Lung (tissue), 12 donors: ENCODE measurements around the gene CCDC106. TPM values are rescaled to one million over a fixed set of nuclear protein-coding genes. Genes with fewer than 3 reads are reported as not detected.

Source experiments
- ATAC-seq: fragments of 200-7000 bp; cut with Tn5 transposase; one replicate; pipeline ENCODE4 v1.9.1; 2020; ENCODE audit warnings: moderate number of reproducible peaks; ENCODE audit not compliant: insufficient read depth, low FRiP score
- DNase-seq, 3 donors: peaks; one replicate each; pipeline ENCODE4 v3.0.0-alpha.2; 2013 to 2017
- H3K27ac ChIP-seq, 2 donors: one replicate each; pipeline ENCODE4 v1.5.1; 2013; ENCODE audit warnings: mild to moderate bottlenecking in 2 of 2, moderate library complexity in 2 of 2, control low read depth in 1 of 2, inconsistent platforms in 1 of 2, low read depth in 1 of 2, low read length in 1 of 2
- H3K27me3 ChIP-seq, 3 donors: one replicate each; pipeline ENCODE4 v1.5.1; 2013; ENCODE audit warnings: low read length in 2 of 3; ENCODE audit not compliant: control insufficient read depth in 3 of 3, insufficient read depth in 3 of 3
- H3K36me3 ChIP-seq, 4 donors: one replicate each; pipeline ENCODE4 v1.5.1; 2013; ENCODE audit warnings: low read length in 4 of 4, mild to moderate bottlenecking in 1 of 4, moderate library complexity in 1 of 4; ENCODE audit not compliant: control insufficient read depth in 4 of 4, insufficient read depth in 4 of 4
- H3K4me1 ChIP-seq, 5 donors: one replicate each; pipeline ENCODE4 v1.5.1; 2013; ENCODE audit warnings: low read length in 5 of 5, mild to moderate bottlenecking in 2 of 5, moderate library complexity in 1 of 5; ENCODE audit not compliant: control insufficient read depth in 5 of 5, insufficient read depth in 5 of 5
- H3K4me3 ChIP-seq: one replicate; pipeline ENCODE4 v1.5.1; 2013; ENCODE audit warnings: mild to moderate bottlenecking, control low read depth, moderate library complexity
- H3K9ac ChIP-seq, 2 donors: one replicate each; pipeline ENCODE4 v1.5.1; 2013; ENCODE audit warnings: low read length in 2 of 2, control low read depth in 1 of 2; ENCODE audit not compliant: insufficient read depth in 1 of 2
- H3K9me3 ChIP-seq, 4 donors: one replicate each; pipeline ENCODE4 v1.5.1; 2013; ENCODE audit warnings: low read length in 3 of 4, mild to moderate bottlenecking in 1 of 4, moderate library complexity in 1 of 4; ENCODE audit not compliant: control insufficient read depth in 4 of 4, insufficient read depth in 3 of 4
- CTCF ChIP-seq: IDR thresholded peaks from 2 replicates; pipeline ENCODE4 v1.5.1; 2012; ENCODE audit warnings: mild to moderate bottlenecking; ENCODE audit errors: control extremely low read depth, extremely low read depth
- WGBS, 2 donors: extraction: QIAGEN DNeasy Blood & Tissue Kit; methylation state at CpG; one replicate each; pipeline ENCODE4 v1.1.7; 2013; 5-methylcytosine and 5-hydroxymethylcytosine counted together
- polyA plus RNA-seq, 2 donors: library from polyadenylated mRNA; stranded (reverse); fragments of 200-250 nt; gene quantifications; one replicate each; pipeline ENCODE4 v1.2.1, GENCODE V29; 2013
- total RNA-seq, 2 donors: library from RNA; depleted of rRNA in 1 of 2; stranded (reverse); fragments of >200 nt in 1 of 2; gene quantifications; one replicate each; pipeline ENCODE4 v1.2.1, GENCODE V29; 2014 to 2021
- donor health status: control.
- donor health status: control.
- donor health status: Bipolar disorder and iron deficiency.
- donor health status: healthy.
- donor health status: DM: yes; HTN: yes; CAD: no.

The CCDC106 gene
- total and polyA plus RNA-seq, 4 donors, result 8.3 to 25.9 (median 14.3) TPM

GRCh38 chr19:55656552-55656951, 8.5 kb downstream of the CCDC106 start:
- Histone ChIP-seq H3K4me1 (peaks cover 13 to 31% (median 20%) of the 10 kb centered on the region in 5 donors), H3K27ac (no peak overlapping the region), H3K36me3 (peaks cover 9 to 27% (median 12%) of the 10 kb centered on the region in 4 donors), H3K9me3 (no peaks in the 10 kb centered on the region), H3K9ac (peak overlapping the region; percentile 70 to 88), H3K27me3 (no peaks in the 10 kb centered on the region), H3K4me3 (no peak overlapping the region)
- WGBS, 2 donors, result 53 to 56% methylated on average over 7 of the region's 7 CpGs
- no peak for DNase-seq
- no peak for TF ChIP-seq CTCF
- no peak for ATAC-seq

- no peak for ATAC-seq
- H3K9ac ChIP-seq, result peak overlapping the region in 1 of 2 donors; percentile 70
- DNase-seq, result no peak
- no peak overlapping the region for H3K27ac ChIP-seq
- no peaks in the 10 kb centered on the region for H3K27me3 ChIP-seq
- H3K9me3 ChIP-seq, result no peaks in the 10 kb centered on the region
- 43 to 53% methylated on average over 18 of the region's 18 CpGs for WGBS, 2 donors
- H3K4me3 ChIP-seq, result no peak overlapping the region
- H3K4me1 ChIP-seq, result peaks cover 13 to 31% (median 20%) of the 10 kb centered on the region in 5 donors
- TF ChIP-seq CTCF, result no peak
- peaks cover 12 to 34% (median 15%) of the 10 kb centered on the region in 4 donors for H3K36me3 ChIP-seq
These were observed 9.2 kb downstream of the CCDC106 start for GRCh38 chr19:55656988-55657747.

GRCh38 chr19:55658846-55659459, 10.9 kb downstream of the CCDC106 start:
- H3K27me3 ChIP-seq, result no peaks in the 10 kb centered on the region
- no peak overlapping the region for H3K27ac ChIP-seq
- no peak for DNase-seq
- TF ChIP-seq CTCF, result no peak
- no peak overlapping the region for H3K4me3 ChIP-seq
- no peak overlapping the region for H3K9ac ChIP-seq
- peaks cover 14 to 49% (median 27%) of the 10 kb centered on the region in 4 donors for H3K36me3 ChIP-seq
- H3K9me3 ChIP-seq, result no peaks in the 10 kb centered on the region
- ATAC-seq, result no peak
- 92 to 94% methylated on average over 37 of the region's 37 CpGs for WGBS, 2 donors
- peaks cover 13 to 31% (median 20%) of the 10 kb centered on the region in 5 donors for H3K4me1 ChIP-seq
